Measurements from ENCODE around the gene CELSR1. TPM values are rescaled to one million over a fixed set of nuclear protein-coding genes. Genes with fewer than 3 reads are reported as not detected.

Gene CELSR1
- total RNA-seq, 1 experiment from 2014 or later = 30.7 TPM

- H3K4me1 ChIP-seq (ENCODE audit: control insufficient read depth, insufficient read depth, low read length) = peaks cover 22% of the 10 kb centered on the region
- no peaks in the 10 kb centered on the region for H3K36me3 ChIP-seq (ENCODE audit: control insufficient read depth, insufficient read depth, low read length)
- no peaks in the 10 kb centered on the region for H3K27me3 ChIP-seq (ENCODE audit: control insufficient read depth, insufficient read depth, low read length)
- CTCF ChIA-PET = no interaction called here
- intact Hi-C loops (cut with micrococcal nuclease; ENCODE audit: unreplicated experiment) (no loop called here), in situ Hi-C loops (cut with HindIII; ENCODE audit: low pct_unique_long_range_greater_than_20kb, low sequenced_read_pairs) (no loop called here)
- DNase-seq (ENCODE audit: low read depth, low spot score) (no peak), ATAC-seq (no peak)
- H3K4me3 ChIP-seq (ENCODE audit: low read depth in 2 of 2, low read length in 2 of 2) = no peak overlapping the region
- H3K27ac ChIP-seq (ENCODE audit: low read length) = no peak overlapping the region
- TF ChIP-seq CTCF (IDR thresholded peaks at IDR 0.05) = no peak
- TF ChIP-seq POLR2AphosphoS5 (IDR thresholded peaks at IDR 0.05; ENCODE audit: low read depth, low read length) = no peak
- no peak for TF ChIP-seq REST (IDR thresholded peaks at IDR 0.05; ENCODE audit: insufficient read depth in 1 of 2, low read depth in 2 of 2, low read length in 1 of 2)
- TF ChIP-seq TCF7L2 (IDR thresholded peaks at IDR 0.05; ENCODE audit: low read depth, low read length) = no peak
- TF ChIP-seq SIN3A (IDR thresholded peaks at IDR 0.05; ENCODE audit: borderline replicate concordance, insufficient read depth, low read depth, low read length) = no peak
- POLR2A ChIA-PET = no interaction called here
- no TSS peak for BruUV-seq (replicated peaks)
- H3K9me3 ChIP-seq (ENCODE audit: control insufficient read depth, insufficient read depth, low read depth, low read length) = no peaks in the 10 kb centered on the region
Observed at GRCh38 chr22:46571642-46572250, 34.3 kb upstream of the CELSR1 start.

- Histone ChIP-seq H3K36me3 (ENCODE audit: control insufficient read depth, insufficient read depth, low read length) (no peaks in the 10 kb centered on the region), H3K27ac (ENCODE audit: low read length) (no peak overlapping the region), H3K4me3 (ENCODE audit: low read depth in 2 of 2, low read length in 2 of 2) (no peak overlapping the region), H3K9me3 (ENCODE audit: control insufficient read depth, insufficient read depth, low read depth, low read length) (no peaks in the 10 kb centered on the region), H3K27me3 (ENCODE audit: control insufficient read depth, insufficient read depth, low read length) (no peaks in the 10 kb centered on the region), H3K4me1 (ENCODE audit: control insufficient read depth, insufficient read depth, low read length) (peaks cover 10% of the 10 kb centered on the region)
- BruUV-seq (replicated peaks) = no TSS peak
- in situ Hi-C loops (cut with HindIII; ENCODE audit: low pct_unique_long_range_greater_than_20kb, low sequenced_read_pairs) (no loop called here), intact Hi-C loops (cut with micrococcal nuclease; ENCODE audit: unreplicated experiment) (loop anchor here (10.0 kb wide), 1 partner anchor 115 kb away; no protein-coding TSS in a partner anchor)
- ChIA-PET CTCF (no interaction called here), POLR2A (no interaction called here)
- no peak for TF ChIP-seq TCF7L2 (IDR thresholded peaks at IDR 0.05; ENCODE audit: low read depth, low read length)
- TF ChIP-seq REST (IDR thresholded peaks at IDR 0.05; ENCODE audit: insufficient read depth in 1 of 2, low read depth in 2 of 2, low read length in 1 of 2) = no peak
- TF ChIP-seq CTCF (IDR thresholded peaks at IDR 0.05) = no peak
- no peak for TF ChIP-seq POLR2AphosphoS5 (IDR thresholded peaks at IDR 0.05; ENCODE audit: low read depth, low read length)
- TF ChIP-seq SIN3A (IDR thresholded peaks at IDR 0.05; ENCODE audit: borderline replicate concordance, insufficient read depth, low read depth, low read length) = no peak
- ATAC-seq (no peak), DNase-seq (ENCODE audit: low read depth, low spot score) (no peak)
Observed at GRCh38 chr22:46569848-46570695, 32.7 kb upstream of the CELSR1 start.
